ENCODE results near the gene ADISSP. TPM values are rescaled to one million over a fixed set of nuclear protein-coding genes. Genes with fewer than 3 reads are reported as not detected.

ADISSP gene
- total and polyA plus RNA-seq, 2 of the 13 experiments (the other 11 are each of a cell fraction or from before 2014, with no cell fraction given): 38.3 to 90.6 TPM

DNA sequence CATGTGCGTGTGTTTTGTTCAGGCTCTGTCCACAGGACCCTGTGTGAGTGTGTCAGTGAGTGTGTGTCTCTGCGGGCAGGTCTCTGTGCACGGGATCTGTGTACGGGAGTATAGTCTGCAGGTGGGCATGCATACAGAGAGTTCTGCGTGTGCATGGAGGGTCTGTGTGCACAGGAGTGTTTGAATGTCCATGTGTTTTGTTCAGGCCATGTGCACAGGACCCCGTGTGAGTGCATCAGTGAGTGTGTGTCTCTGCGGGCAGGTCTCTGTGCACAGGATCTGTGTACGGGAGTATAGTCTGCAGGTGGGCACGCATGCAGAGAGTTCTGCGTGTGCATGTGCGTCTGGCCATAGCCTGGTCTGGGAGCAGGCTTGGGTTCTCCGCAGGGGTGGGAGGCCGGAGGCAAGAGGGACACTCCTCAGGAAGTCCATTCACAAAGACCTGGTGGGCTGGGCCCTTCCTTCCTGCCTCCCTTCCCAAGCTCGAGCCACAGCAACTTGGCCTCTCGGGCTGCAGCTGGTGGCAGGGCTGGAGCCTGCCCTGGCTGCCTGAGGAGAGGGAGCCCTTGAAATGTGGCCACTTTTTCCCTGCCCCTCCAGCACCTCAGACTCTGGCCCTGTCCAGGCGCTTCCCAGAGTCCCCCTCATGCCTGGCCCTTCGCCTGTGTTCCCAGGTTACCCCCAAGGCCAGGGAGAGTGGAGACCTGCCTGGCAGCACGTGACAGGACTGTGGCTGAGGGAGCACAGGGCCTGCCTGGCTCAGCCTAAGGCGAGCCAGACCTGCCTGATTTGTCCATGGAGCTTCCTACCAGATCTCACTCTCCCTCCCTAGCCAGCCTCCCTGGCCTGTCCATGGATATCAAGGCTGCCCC lies 28.3 kb downstream of the ADISSP start (continued):
- TF ChIP-seq, protein P1, sequence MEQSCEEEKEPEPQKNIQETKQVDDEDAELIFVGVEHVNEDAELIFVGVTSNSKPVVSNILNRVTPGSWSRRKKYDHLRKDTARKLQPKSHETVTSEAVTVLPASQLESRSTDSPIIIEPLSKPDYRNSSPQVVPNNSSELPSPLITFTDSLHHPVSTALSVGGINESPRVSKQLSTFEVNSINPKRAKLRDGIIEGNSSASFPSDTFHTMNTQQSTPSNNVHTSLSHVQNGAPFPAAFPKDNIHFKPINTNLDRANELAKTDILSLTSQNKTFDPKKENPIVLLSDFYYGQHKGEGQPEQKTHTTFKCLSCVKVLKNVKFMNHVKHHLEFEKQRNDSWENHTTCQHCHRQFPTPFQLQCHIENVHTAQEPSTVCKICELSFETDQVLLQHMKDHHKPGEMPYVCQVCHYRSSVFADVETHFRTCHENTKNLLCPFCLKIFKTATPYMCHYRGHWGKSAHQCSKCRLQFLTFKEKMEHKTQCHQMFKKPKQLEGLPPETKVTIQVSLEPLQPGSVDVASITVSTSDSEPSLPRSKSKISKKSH (CRISPR knock-in tag; IDR thresholded peaks at IDR 0.05; ENCODE audit: borderline replicate concordance): no peak; the same call in 1 of the 2 replicates
- TF ChIP-seq MED1 (CRISPR knock-in tag; IDR thresholded peaks at IDR 0.05) (peak; percentile 26; the same call in 1 of the 2 replicates), SP1 (IDR thresholded peaks at IDR 0.05) (no peak), SP1 (CRISPR knock-in tag; IDR thresholded peaks at IDR 0.05) (no peak), RAD21 (CRISPR knock-in tag; IDR thresholded peaks at IDR 0.05) (no peak), HNF1A (IDR thresholded peaks at IDR 0.05; ENCODE audit: low read depth) (no peak), HNF1A (CRISPR knock-in tag; IDR thresholded peaks at IDR 0.05; ENCODE audit: borderline replicate concordance) (no peak), ZGPAT (CRISPR knock-in tag; IDR thresholded peaks at IDR 0.05) (no peak), MTF2 (CRISPR knock-in tag; IDR thresholded peaks at IDR 0.05; ENCODE audit: borderline replicate concordance) (no peak), ZNF570 (CRISPR knock-in tag; IDR thresholded peaks at IDR 0.05; ENCODE audit: borderline replicate concordance) (no peak), MTERF4 (CRISPR knock-in tag; IDR thresholded peaks at IDR 0.05) (no peak; the same call in 1 of the 2 replicates), ZBTB2 (CRISPR knock-in tag; IDR thresholded peaks at IDR 0.05; ENCODE audit: low read depth) (0 out of 2 replicates have a peak, but pooled peaks have one; percentile 21)
- TF ChIP-seq, protein P2, sequence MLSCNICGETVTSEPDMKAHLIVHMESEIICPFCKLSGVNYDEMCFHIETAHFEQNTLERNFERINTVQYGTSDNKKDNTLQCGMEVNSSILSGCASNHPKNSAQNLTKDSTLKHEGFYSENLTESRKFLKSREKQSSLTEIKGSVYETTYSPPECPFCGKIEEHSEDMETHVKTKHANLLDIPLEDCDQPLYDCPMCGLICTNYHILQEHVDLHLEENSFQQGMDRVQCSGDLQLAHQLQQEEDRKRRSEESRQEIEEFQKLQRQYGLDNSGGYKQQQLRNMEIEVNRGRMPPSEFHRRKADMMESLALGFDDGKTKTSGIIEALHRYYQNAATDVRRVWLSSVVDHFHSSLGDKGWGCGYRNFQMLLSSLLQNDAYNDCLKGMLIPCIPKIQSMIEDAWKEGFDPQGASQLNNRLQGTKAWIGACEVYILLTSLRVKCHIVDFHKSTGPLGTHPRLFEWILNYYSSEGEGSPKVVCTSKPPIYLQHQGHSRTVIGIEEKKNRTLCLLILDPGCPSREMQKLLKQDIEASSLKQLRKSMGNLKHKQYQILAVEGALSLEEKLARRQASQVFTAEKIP (CRISPR knock-in tag; IDR thresholded peaks at IDR 0.05; ENCODE audit: borderline replicate concordance): no peak

All from HepG2 (cell line).